GM12878 (cell line): ENCODE measurements around the gene STEAP1. TPM values are rescaled to one million over a fixed set of nuclear protein-coding genes. Genes with fewer than 3 reads are reported as not detected.

Experiments used
- ATAC-seq: fragments of 200-7000 bp; cut with Tn5 transposase; 3 replicates; pipeline ENCODE4 v1.9.1; 2020; ENCODE audit warnings: mild to moderate bottlenecking, moderate library complexity
- BruUV-seq: library from RNA; stranded (reverse); fragments of 400-500 nt; replicated peaks from 2 replicates; lab custom pipeline; 2021; lab: Mats Ljungman, UMichigan
- CTCF ChIA-PET: fragments of 300-600 bp; sonication (Branson Sonifier 250); formaldehyde crosslinking; extraction: SDS; loops from one replicate; lab custom pipeline; 2021; ENCODE audit warnings: inconsistent platforms; lab: Yijun Ruan, JAX
- POLR2A ChIA-PET: fragments of 350-600 bp; formaldehyde crosslinking; extraction: SDS; loops from one replicate; lab custom pipeline; 2021; ENCODE audit warnings: inconsistent platforms; lab: Charles Lee
- RAD21 ChIA-PET: fragments of 300-600 bp; sonication (Branson Sonifier 250); formaldehyde crosslinking; loops from one replicate; lab custom pipeline; 2023; ENCODE audit warnings: antibody characterized with exemption; ENCODE audit not compliant: unreplicated experiment; lab: Charles Lee
- SMC1A ChIA-PET: fragments of 300-600 bp; sonication (Branson Sonifier 250); formaldehyde crosslinking; loops from one replicate; lab custom pipeline; 2023; ENCODE audit not compliant: unreplicated experiment, uncharacterized antibody; lab: Charles Lee
- DNase-seq: peaks from one replicate; pipeline ENCODE4 v3.0.0-alpha.2; 2011; ENCODE audit warnings: low read depth, low spot score
- FAIRE-seq: peaks from 3 replicates; lab custom pipeline; 2011; peaks lifted over from hg19 to GRCh38; lab: Jason Lieb, UNC
- H2AFZ ChIP-seq: 2 replicates; pipeline ENCODE4 v1.6.0; 2011; ENCODE audit warnings: low read depth, low read length, control low read depth; ENCODE audit not compliant: control insufficient read depth
- H3K27ac ChIP-seq: 2 replicates; pipeline ENCODE4 v1.5.1; 2011; ENCODE audit warnings: control low read depth; ENCODE audit not compliant: control insufficient read depth, insufficient read depth
- H3K27me3 ChIP-seq, 2 experiments: replicated peaks in 1 of 2; 2 replicates each; pipeline versions ENCODE4 v1.6.0 to v1.6.1; 2011; ENCODE audit warnings: low read length in 1 of 2; ENCODE audit not compliant: control insufficient read depth in 2 of 2, insufficient read depth in 2 of 2
- H3K36me3 ChIP-seq, 2 experiments: 2 replicates each; pipeline ENCODE4 v1.5.1; 2011; ENCODE audit warnings: low read length in 1 of 2; ENCODE audit not compliant: control insufficient read depth in 2 of 2, insufficient read depth in 2 of 2
- H3K4me1 ChIP-seq: 2 replicates; pipeline ENCODE4 v1.6.1; 2011; ENCODE audit warnings: mild to moderate bottlenecking, low read length, moderate library complexity, mixed read lengths; ENCODE audit not compliant: control insufficient read depth, insufficient read depth
- H3K4me2 ChIP-seq: 2 replicates; pipeline ENCODE4 v1.6.0; 2011; ENCODE audit warnings: control low read depth; ENCODE audit not compliant: control insufficient read depth, insufficient read depth
- H3K4me3 ChIP-seq: fragments of 200-600 bp; sonication (generic); 2 replicates; pipeline ENCODE4 v1.5.1; 2016
- H3K79me2 ChIP-seq: 2 replicates; pipeline ENCODE4 v1.6.0; 2011; ENCODE audit warnings: low read length; ENCODE audit not compliant: control insufficient read depth, insufficient read depth
- H3K9ac ChIP-seq: 2 replicates; pipeline ENCODE4 v1.8.0; 2011; ENCODE audit warnings: low read length, control low read depth, mixed read lengths; ENCODE audit not compliant: control insufficient read depth, insufficient read depth
- H3K9me3 ChIP-seq: replicated peaks from 3 replicates; pipeline ENCODE4 v1.5.1; 2011; ENCODE audit warnings: mild to moderate bottlenecking, low read length; ENCODE audit not compliant: control insufficient read depth, insufficient read depth
- H4K20me1 ChIP-seq: 2 replicates; pipeline ENCODE4 v1.6.0; 2011; ENCODE audit not compliant: control insufficient read depth, insufficient read depth
- BCL3 ChIP-seq: IDR thresholded peaks from 2 replicates; pipeline ENCODE4 v1.6.1; 2011; ENCODE audit warnings: borderline replicate concordance, low read depth, mild to moderate bottlenecking, moderate library complexity, low read length; ENCODE audit not compliant: insufficient read depth, poor library complexity, severe bottlenecking
- FOXM1 ChIP-seq: IDR thresholded peaks from 2 replicates; pipeline ENCODE4 v1.6.1; 2012; ENCODE audit warnings: low read depth, mild to moderate bottlenecking, inconsistent platforms, low read length, moderate library complexity
- HDAC6 ChIP-seq: fragments of 200-600 bp; sonication (generic); IDR thresholded peaks from one replicate; pipeline ENCODE4 v1.8.0; 2017; ENCODE audit warnings: antibody characterized with exemption; ENCODE audit not compliant: unreplicated experiment
- IKZF1 ChIP-seq: fragments of 450-650 bp; conservative IDR thresholded peaks from 2 replicates; pipeline ENCODE4 v1.6.1; 2017; ENCODE audit warnings: antibody characterized with exemption, mild to moderate bottlenecking
- NR2C1 ChIP-seq: fragments of 450-650 bp; IDR thresholded peaks from 2 replicates; pipeline ENCODE4 v1.6.1; 2017; ENCODE audit warnings: antibody characterized with exemption, mild to moderate bottlenecking, moderate library complexity
- PML ChIP-seq: IDR thresholded peaks from 2 replicates; pipeline ENCODE4 v1.6.1; 2012; ENCODE audit warnings: low read length, inconsistent platforms
- RAD51 ChIP-seq: fragments of 450-650 bp; IDR thresholded peaks from 2 replicates; pipeline ENCODE4 v1.6.1; 2016; ENCODE audit warnings: moderate library complexity, mild to moderate bottlenecking, inconsistent platforms
- SIX5 ChIP-seq: IDR thresholded peaks from 2 replicates; pipeline ENCODE4 v1.6.1; 2011; ENCODE audit warnings: mild to moderate bottlenecking, low read depth, low read length, moderate library complexity; ENCODE audit not compliant: severe bottlenecking
- SMARCA5 ChIP-seq: fragments of 450-650 bp; IDR thresholded peaks from 2 replicates; pipeline ENCODE4 v1.6.1; 2017; ENCODE audit warnings: mild to moderate bottlenecking
- SREBF1 ChIP-seq: IDR thresholded peaks from 2 replicates; pipeline ENCODE4 v1.6.1; 2012; ENCODE audit warnings: mild to moderate bottlenecking, low read length
- SUPT20H ChIP-seq: IDR thresholded peaks from 2 replicates; pipeline ENCODE4 v1.6.1; 2011; ENCODE audit warnings: low read depth, mild to moderate bottlenecking, low read length, moderate library complexity, borderline replicate concordance; ENCODE audit not compliant: control insufficient read depth
- ZNF384 ChIP-seq: IDR thresholded peaks from 2 replicates; pipeline ENCODE4 v1.6.1; 2012; ENCODE audit warnings: low read depth, mild to moderate bottlenecking, low read length, improper control_type of control experiment, borderline replicate concordance
- ZNF687 ChIP-seq: fragments of 450-650 bp; IDR thresholded peaks from 2 replicates; pipeline ENCODE4 v1.6.1; 2017; ENCODE audit warnings: mild to moderate bottlenecking, moderate library complexity
- WGBS: methylation state at CpG from one replicate; pipeline ENCODE4 v1.1.6; 2016; ENCODE audit warnings: low lambda C conversion rate; ENCODE audit not compliant: insufficient replicate concordance, insufficient coverage; ENCODE audit errors: missing lambda C conversion rate; 5-methylcytosine and 5-hydroxymethylcytosine counted together
- in situ Hi-C: fragments of 300-500 bp; cut with MboI; formaldehyde crosslinking; loops from 9 replicates; pipeline ENCODE4 v1.14.3; 2018; ENCODE audit warnings: mixed read lengths
- intact Hi-C: fragments of 100-400 bp; cut with micrococcal nuclease; formaldehyde crosslinking; loops from one replicate; pipeline ENCODE4 v1.14.2; 2022; ENCODE audit not compliant: unreplicated experiment
- polyA plus RNA-seq, 11 experiments: library from polyadenylated mRNA; depleted of rRNA in 4 of 11; unstranded in 6 of 11; stranded (reverse) in 5 of 11; fragments of >200 nt; fragmentation: Nextera tagmentation in 4 of 11; fragmentation: Illumina TruSeq in 1 of 11; extraction: Ambion mirVana in 4 of 11; extraction: Trizol in 1 of 11; gene quantifications; 1 replicate in 1 of 11; 2 replicates in 10 of 11; pipeline versions ENCODE4 v1.2.1 to v1.2.3, GENCODE V29; 2011 to 2016; ENCODE audit warnings: inconsistent platforms in 2 of 11, missing spikeins in 2 of 11, low read depth in 1 of 11
- total RNA-seq, 4 experiments: library from RNA; depleted of rRNA in 3 of 4; stranded (reverse); fragments of >200 nt in 3 of 4; fragmentation: Illumina TruSeq in 1 of 4; extraction: Trizol in 1 of 4; gene quantifications; 2 replicates each; pipeline versions ENCODE4 v1.2.1 to v1.2.3, GENCODE V29; 2013 to 2021

STEAP1 gene
- total and polyA plus RNA-seq, 10 of the 15 experiments (the other 5 are each of a cell fraction or from before 2014, with no cell fraction given) = 2.1 to 44.6 (median 4.6) TPM

GRCh38 chr7:90209776-90210175, 55.5 kb downstream of the STEAP1 start (continued):
- TF ChIP-seq HDAC6 (no peak), ZNF687 (no peak), NR2C1 (no peak), FOXM1 (no peak)

GRCh38 chr7:90210475-90210874, 56.2 kb downstream of the STEAP1 start:
- Histone ChIP-seq H3K27me3 (peaks cover 1 to 17% of the 10 kb centered on the region in 2 experiments), H3K4me3 (no peak overlapping the region), H2AFZ (no peak overlapping the region), H3K79me2 (no peaks in the 10 kb centered on the region), H3K9ac (no peak overlapping the region), H3K27ac (no peak overlapping the region), H3K36me3 (no peaks in the 10 kb centered on the region), H3K4me2 (no peak overlapping the region), H3K4me1 (no peaks in the 10 kb centered on the region), H3K9me3 (no peaks in the 10 kb centered on the region), H4K20me1 (no peaks in the 10 kb centered on the region)
- DNase-seq = no peak
- SMC1A ChIA-PET = interaction anchor here (0.9 to 8.5 kb wide), 20 partner anchors 9 to 56 kb away, joined by 3 to 116 read pairs (median 8); partner anchors contain the start of genes CFAP69 and STEAP1
- CTCF ChIA-PET = interaction anchor here (0.9 to 6.8 kb wide), 13 partner anchors 10 to 217 kb away, joined by 3 to 67 read pairs (median 8); partner anchors contain the start of gene STEAP1
- in situ Hi-C loops = no loop called here
- intact Hi-C loops = no loop called here
- no TSS peak for BruUV-seq
- POLR2A ChIA-PET = interaction anchor here (0.6 to 7.6 kb wide), 12 partner anchors 9 to 55 kb away, joined by 3 to 92 read pairs (median 4); partner anchors contain the start of gene CFAP69
- no peak for FAIRE-seq
- WGBS = 16% methylated on average over 5 of the region's 5 CpGs
- ATAC-seq = no peak
- RAD21 ChIA-PET = interaction anchor here (1.1 to 8.1 kb wide), 13 partner anchors 10 to 56 kb away, joined by 3 to 90 read pairs (median 12); partner anchors contain the start of genes CFAP69 and STEAP1
- TF ChIP-seq SMARCA5 (0 out of 2 replicates have a peak, but pooled peaks have one; percentile 36), SUPT20H (no peak), SIX5 (no peak), NR2C1 (0 out of 2 replicates have a peak, but pooled peaks have one; percentile 14), IKZF1 (no peak), SREBF1 (no peak), PML (no peak), BCL3 (no peak), ZNF384 (no peak), RAD51 (no peak)
